T-cell (primary cell): ENCODE results near the gene TRIM14. TPM values are rescaled to one million over a fixed set of nuclear protein-coding genes. Genes with fewer than 3 reads are reported as not detected.

Source experiments
- ATAC-seq, 4 experiments: fragments of 200-7000 bp in 3 of 4; fragments of 150-1000 bp in 1 of 4; cut with Tn5 transposase; replicated peaks in 1 of 4; 1 replicate in 3 of 4; 2 replicates in 1 of 4; pipeline ENCODE4 v1.10.0; 2021; ENCODE audit warnings: moderate library complexity in 3 of 4, mild to moderate bottlenecking in 2 of 4, moderate number of reproducible peaks in 1 of 4
- CTCF ChIA-PET, 2 donors: fragments of 300-600 bp; sonication (Branson Sonifier 250); formaldehyde crosslinking; loops; one replicate each; lab custom pipeline; 2022; ENCODE audit warnings: antibody characterized with exemption in 2 of 2; lab: Charles Lee
- POLR2A ChIA-PET, 2 donors: fragments of 300-600 bp; sonication (Branson Sonifier 250); formaldehyde crosslinking; loops; one replicate each; lab custom pipeline; 2022; ENCODE audit warnings: antibody characterized with exemption in 2 of 2; lab: Charles Lee
- DNase-seq, 35 experiments: peaks; one replicate each; pipeline versions ENCODE4 v3.0.0 to v3.0.0-alpha.2; 2013 to 2023
- H3K27ac ChIP-seq: one replicate; pipeline ENCODE4 v1.5.1; 2013; ENCODE audit warnings: low read length
- H3K27me3 ChIP-seq, 2 experiments: replicated peaks in 1 of 2; 1 replicate in 1 of 2; 2 replicates in 1 of 2; pipeline versions ENCODE4 v1.6.1 to v1.7.0; 2013; ENCODE audit warnings: low read length in 1 of 2, mixed read lengths in 1 of 2; ENCODE audit not compliant: control insufficient read depth in 2 of 2, insufficient read depth in 2 of 2; ENCODE audit errors: extremely low read depth in 1 of 2
- H3K36me3 ChIP-seq, 2 donors: 1 replicate in 1 of 2; 2 replicates in 1 of 2; pipeline versions ENCODE4 v1.6.1 to v1.7.0; 2013; ENCODE audit warnings: low read length in 1 of 2; ENCODE audit not compliant: control insufficient read depth in 2 of 2, insufficient read depth in 1 of 2; ENCODE audit errors: extremely low read depth in 1 of 2
- H3K4me1 ChIP-seq, 2 experiments: 1 replicate in 1 of 2; 2 replicates in 1 of 2; pipeline versions ENCODE4 v1.6.1 to v1.7.0; 2013; ENCODE audit warnings: low read length in 2 of 2, mixed read lengths in 1 of 2; ENCODE audit not compliant: insufficient read depth in 2 of 2, control insufficient read depth in 1 of 2; ENCODE audit errors: extremely low read depth in 1 of 2
- H3K4me3 ChIP-seq, 2 donors: 1 replicate in 1 of 2; 2 replicates in 1 of 2; pipeline versions ENCODE4 v1.5.1 to v1.7.0; 2013; ENCODE audit warnings: mild to moderate bottlenecking in 2 of 2, low read length in 1 of 2, moderate library complexity in 1 of 2; ENCODE audit not compliant: control insufficient read depth in 1 of 2; ENCODE audit errors: extremely low read depth in 1 of 2
- H3K9me3 ChIP-seq: 2 replicates; pipeline ENCODE4 v1.7.0; 2013
- H3K27ac Mint-ChIP-seq, 2 donors: one replicate each; pipeline ENCODE4 v1.8.0; 2020 to 2021; ENCODE audit warnings: mild to moderate bottlenecking in 2 of 2, mixed read lengths in 2 of 2
- H3K27me3 Mint-ChIP-seq, 2 donors: one replicate each; pipeline ENCODE4 v1.8.0; 2021 to 2022; ENCODE audit warnings: mixed read lengths in 2 of 2
- H3K36me3 Mint-ChIP-seq: one replicate; pipeline ENCODE4 v1.8.0; 2021; ENCODE audit warnings: mixed read lengths
- H3K4me1 Mint-ChIP-seq, 3 donors: one replicate each; pipeline ENCODE4 v1.8.0; 2020 to 2022; ENCODE audit warnings: mixed read lengths in 3 of 3, mild to moderate bottlenecking in 1 of 3
- H3K4me3 Mint-ChIP-seq, 3 donors: one replicate each; pipeline ENCODE4 v1.8.0; 2020 to 2022; ENCODE audit warnings: mild to moderate bottlenecking in 3 of 3, mixed read lengths in 3 of 3, moderate library complexity in 3 of 3
- H3K9me3 Mint-ChIP-seq, 3 donors: one replicate each; pipeline ENCODE4 v1.8.0; 2020 to 2022; ENCODE audit warnings: mixed read lengths in 3 of 3
- WGBS: methylation state at CpG from one replicate; pipeline ENCODE4 v1.1.5; 2013; ENCODE audit warnings: missing lambda C conversion rate; ENCODE audit not compliant: insufficient coverage; 5-methylcytosine and 5-hydroxymethylcytosine counted together
- total RNA-seq, 35 experiments: library from RNA in 6 of 35; stranded (reverse) in 6 of 35; fragments of 120-200 nt in 1 of 35; gene quantifications; one replicate each; pipeline versions ENCODE4 v1.2.1 to v1.2.4 and lab custom pipeline; 2013 to 2026

TRIM14 gene, protein sequence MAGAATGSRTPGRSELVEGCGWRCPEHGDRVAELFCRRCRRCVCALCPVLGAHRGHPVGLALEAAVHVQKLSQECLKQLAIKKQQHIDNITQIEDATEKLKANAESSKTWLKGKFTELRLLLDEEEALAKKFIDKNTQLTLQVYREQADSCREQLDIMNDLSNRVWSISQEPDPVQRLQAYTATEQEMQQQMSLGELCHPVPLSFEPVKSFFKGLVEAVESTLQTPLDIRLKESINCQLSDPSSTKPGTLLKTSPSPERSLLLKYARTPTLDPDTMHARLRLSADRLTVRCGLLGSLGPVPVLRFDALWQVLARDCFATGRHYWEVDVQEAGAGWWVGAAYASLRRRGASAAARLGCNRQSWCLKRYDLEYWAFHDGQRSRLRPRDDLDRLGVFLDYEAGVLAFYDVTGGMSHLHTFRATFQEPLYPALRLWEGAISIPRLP
- total RNA-seq (10 to 100 TPM; 75.7 to 98.9 (median 85.3) TPM), total RNA-seq (lab: John Stamatoyannopoulos, UW) (23.3 to 143 (median 51.2) reads per million in 29 experiments)
- total RNA-seq (2013), result 55.7 TPM

DNA sequence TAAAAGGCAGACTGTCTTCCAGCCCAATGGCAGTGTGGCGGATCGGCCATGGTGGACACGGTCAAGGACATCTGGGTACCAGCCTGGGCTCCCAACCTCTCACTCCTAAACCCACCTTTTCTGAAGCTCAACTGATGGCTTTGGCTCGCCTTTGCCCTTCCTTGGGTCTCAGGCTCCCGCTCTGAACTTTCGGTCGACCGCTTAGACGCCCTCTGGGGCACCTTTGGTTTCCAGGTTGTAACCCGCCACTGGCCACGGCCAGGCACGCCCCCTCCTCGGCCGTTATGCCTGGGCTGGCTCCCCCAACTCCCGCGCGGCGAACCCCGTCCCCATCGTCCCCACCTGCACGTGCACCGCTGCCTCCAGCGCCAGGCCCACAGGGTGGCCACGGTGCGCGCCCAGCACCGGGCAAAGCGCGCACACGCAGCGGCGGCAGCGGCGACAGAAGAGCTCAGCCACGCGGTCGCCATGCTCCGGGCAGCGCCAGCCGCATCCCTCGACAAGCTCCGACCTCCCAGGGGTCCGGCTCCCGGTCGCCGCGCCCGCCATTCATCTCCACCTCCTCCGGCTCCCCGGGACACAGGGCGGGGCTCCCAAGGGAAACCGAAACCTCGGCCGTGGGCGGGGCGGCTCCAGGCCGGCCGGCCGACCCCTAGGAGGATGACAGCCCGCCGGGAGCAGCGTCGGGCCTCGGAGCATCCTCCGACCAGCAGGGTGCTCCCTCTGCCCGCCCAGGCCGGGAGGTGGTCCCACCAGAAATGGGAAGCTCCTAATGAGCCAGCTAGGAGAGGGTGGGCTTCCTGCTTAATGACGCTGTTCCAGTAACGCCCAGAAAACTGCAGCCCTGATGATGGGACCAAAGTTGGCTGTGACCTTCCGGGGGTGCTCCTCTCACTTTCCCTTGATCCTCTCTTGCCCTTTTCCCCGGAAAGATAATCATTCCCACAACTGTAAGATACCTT, at the start of gene TRIM14:
TSS of gene TRIM14 (minus strand) at position 583 of the 962 bp plus-strand sequence. CDS start at position 549, 34 bp downstream.
- H3K36me3 ChIP-seq, result peaks cover 0 to 21% of the 10 kb centered on the region in 2 donors
- H3K27me3 ChIP-seq, result no peaks in the 10 kb centered on the region
- H3K36me3 Mint-ChIP-seq, result peaks cover 5% of the 10 kb centered on the region
- peak within 1 kb of the TSS; percentile 86 to 94 (median 90) for H3K4me3 Mint-ChIP-seq
- H3K27ac Mint-ChIP-seq, result peak within 1 kb of the TSS; percentile 96 to 98
- H3K9me3 Mint-ChIP-seq, result no peaks in the 10 kb centered on the region
- H3K9me3 ChIP-seq, result no peaks in the 10 kb centered on the region
- CTCF ChIA-PET, result interaction anchor here (0.7 to 2.8 kb wide), 19 partner anchors 10 to 212 kb away, joined by 3 to 28 read pairs (median 3); no protein-coding TSS in a partner anchor
- POLR2A ChIA-PET, result interaction anchor here (0.6 to 1.3 kb wide), 4 partner anchors 11 to 196 kb away, joined by 3 to 8 read pairs (median 4); partner anchors contain the start of gene TRMO (in 1 of the 2)
- peak within 1 kb of the TSS; percentile 74 to 82 for H3K4me3 ChIP-seq
- peaks cover 26 to 66% of the 10 kb centered on the region in 2 experiments for H3K4me1 ChIP-seq
- no peaks in the 10 kb centered on the region for H3K27me3 Mint-ChIP-seq
- peak within 1 kb of the TSS; percentile 83 for H3K27ac ChIP-seq
- H3K4me1 Mint-ChIP-seq, result peaks cover 49 to 66% (median 63%) of the 10 kb centered on the region in 3 donors
- under 1% methylated on average over 68 of the region's 71 CpGs for WGBS
- peak in 29 of 35 experiments; percentile 10 to 71 (median 31) for DNase-seq
- peak; percentile 55 to 68 (median 63) for ATAC-seq

DNA sequence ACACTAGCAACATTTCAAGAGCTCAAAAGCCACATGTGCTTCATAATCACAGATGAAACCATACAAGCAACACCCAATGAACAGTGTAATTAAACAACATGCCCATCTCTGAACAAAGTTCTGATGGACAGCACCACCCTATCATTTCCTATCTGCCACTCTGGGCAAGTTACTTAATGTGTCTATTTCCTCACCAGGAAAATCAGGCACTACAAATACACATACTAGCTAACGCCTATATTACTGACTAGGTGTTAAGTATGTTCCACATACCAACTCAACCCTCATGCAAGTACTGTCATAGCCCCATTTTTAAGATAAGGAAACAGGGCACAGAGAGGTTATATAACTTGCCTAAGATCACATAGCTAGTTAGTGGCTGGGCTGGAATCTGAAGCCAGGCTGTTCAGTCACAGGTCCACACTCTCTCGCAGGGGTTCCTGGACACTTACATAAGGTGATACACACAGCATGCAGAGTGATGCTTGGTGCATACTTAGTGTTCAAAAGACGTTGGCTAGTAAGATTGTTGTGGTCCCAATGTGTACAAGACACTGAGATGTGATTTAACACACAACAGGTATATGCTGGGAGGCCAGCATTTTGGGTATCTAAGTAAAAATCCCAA, 49.2 kb upstream of the TRIM14 start:
- Mint-ChIP-seq H3K9me3 (no peaks in the 10 kb centered on the region), H3K4me3 (no peak overlapping the region), H3K36me3 (no peaks in the 10 kb centered on the region), H3K27ac (peak overlapping the region in 1 of 2 donors; percentile 52), H3K4me1 (peaks cover 45 to 77% (median 69%) of the 10 kb centered on the region in 3 donors), H3K27me3 (no peaks in the 10 kb centered on the region)
- H3K27me3 ChIP-seq, result no peaks in the 10 kb centered on the region
- no peak for DNase-seq
- peaks cover 0 to 44% of the 10 kb centered on the region in 2 experiments for H3K4me1 ChIP-seq
- POLR2A ChIA-PET, result interaction anchor here in 1 of 2 donors (0.5 kb wide), 1 partner anchor 206 kb away, joined by 3 read pairs; no protein-coding TSS in a partner anchor
- no peaks in the 10 kb centered on the region for H3K36me3 ChIP-seq
- ATAC-seq, result no peak
- WGBS, result 71% methylated on average over 2 of the region's 3 CpGs
- CTCF ChIA-PET, result interaction anchor here in 1 of 2 donors (0.6 kb wide), 1 partner anchor 22 kb away, joined by 3 read pairs; no protein-coding TSS in a partner anchor
- H3K4me3 ChIP-seq, result no peak overlapping the region
- peak overlapping the region; percentile 63 for H3K27ac ChIP-seq
- H3K9me3 ChIP-seq, result no peaks in the 10 kb centered on the region

GRCh38 chr9:98164912-98165311, 45.9 kb upstream of the TRIM14 start:
- Histone ChIP-seq H3K27ac (no peak overlapping the region), H3K9me3 (no peaks in the 10 kb centered on the region), H3K4me3 (no peak overlapping the region), H3K27me3 (no peaks in the 10 kb centered on the region), H3K36me3 (no peaks in the 10 kb centered on the region), H3K4me1 (peaks cover 0 to 36% of the 10 kb centered on the region in 2 experiments)
- DNase-seq (no peak), ATAC-seq (no peak)
- WGBS, result 67% methylated on average over 2 of the region's 7 CpGs
- Mint-ChIP-seq H3K27ac (peak overlapping the region in 1 of 2 donors; percentile 70), H3K36me3 (no peaks in the 10 kb centered on the region), H3K4me3 (no peak overlapping the region), H3K27me3 (no peaks in the 10 kb centered on the region), H3K4me1 (peaks cover 39 to 63% (median 60%) of the 10 kb centered on the region in 3 donors), H3K9me3 (no peaks in the 10 kb centered on the region)
- ChIA-PET CTCF (no interaction called here), POLR2A (no interaction called here)

DNA sequence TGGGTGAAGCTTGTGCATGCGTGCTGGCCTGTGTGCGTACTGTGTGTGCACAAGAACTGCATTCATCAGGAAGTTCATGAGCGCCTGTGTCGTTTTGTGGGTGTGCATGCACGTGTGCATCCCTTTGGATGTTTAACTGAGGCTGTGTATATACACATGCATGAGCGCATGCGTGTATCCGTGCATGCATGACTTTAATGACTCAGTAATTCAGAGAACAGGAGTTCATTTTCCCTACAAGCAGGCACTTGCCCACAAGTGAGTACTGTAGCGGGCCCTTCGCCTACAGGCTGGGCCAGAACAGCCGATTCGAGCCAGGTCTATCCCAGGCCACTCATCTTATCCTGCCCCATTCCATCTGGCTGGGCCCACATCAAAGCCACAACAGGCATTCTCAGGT, 43.6 kb upstream of the TRIM14 start:
- no peak for DNase-seq
- WGBS, result 96% methylated on average over 12 of the region's 12 CpGs
- ChIA-PET POLR2A (no interaction called here), CTCF (no interaction called here)
- Mint-ChIP-seq H3K9me3 (no peaks in the 10 kb centered on the region), H3K27me3 (no peaks in the 10 kb centered on the region), H3K4me1 (peaks cover 44 to 58% (median 52%) of the 10 kb centered on the region in 3 donors), H3K27ac (no peak overlapping the region), H3K36me3 (no peaks in the 10 kb centered on the region), H3K4me3 (no peak overlapping the region)
- no peak overlapping the region for H3K27ac ChIP-seq
- H3K36me3 ChIP-seq, result no peaks in the 10 kb centered on the region
- no peak for ATAC-seq
- peaks cover 0 to 37% of the 10 kb centered on the region in 2 experiments for H3K4me1 ChIP-seq
- H3K27me3 ChIP-seq, result no peaks in the 10 kb centered on the region
- H3K9me3 ChIP-seq, result no peaks in the 10 kb centered on the region
- H3K4me3 ChIP-seq, result no peak overlapping the region

DNA sequence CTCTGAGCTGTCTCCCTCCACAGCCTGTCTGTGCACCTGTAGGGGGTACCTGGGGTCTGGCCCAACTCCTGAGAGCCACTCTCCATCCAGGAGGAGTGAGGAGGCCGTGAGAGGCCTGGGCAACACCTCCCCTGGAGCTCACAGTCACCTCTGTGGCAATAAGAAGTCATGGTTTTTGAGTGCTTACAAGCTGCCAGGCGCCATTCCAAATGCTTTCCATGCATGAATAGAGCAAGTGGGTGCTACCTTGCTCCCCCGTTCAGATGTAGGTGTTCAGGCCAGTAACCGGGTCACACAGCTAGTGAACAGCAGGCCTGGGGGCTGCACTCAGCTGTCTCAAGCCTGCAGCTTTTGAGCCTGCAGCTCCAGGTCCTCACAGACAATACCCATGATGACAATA, 42.8 kb upstream of the TRIM14 start:
- ATAC-seq, result no peak
- peaks cover 0 to 3% of the 10 kb centered on the region in 2 donors for H3K36me3 ChIP-seq
- no peaks in the 10 kb centered on the region for H3K9me3 ChIP-seq
- POLR2A ChIA-PET, result no interaction called here
- no peak overlapping the region for H3K27ac ChIP-seq
- peaks cover 2% of the 10 kb centered on the region for H3K36me3 Mint-ChIP-seq
- no peak overlapping the region for H3K4me3 Mint-ChIP-seq
- H3K9me3 Mint-ChIP-seq, result no peaks in the 10 kb centered on the region
- H3K27me3 Mint-ChIP-seq, result no peaks in the 10 kb centered on the region
- no peak overlapping the region for H3K4me3 ChIP-seq
- no peak for DNase-seq
- H3K4me1 Mint-ChIP-seq, result peaks cover 41 to 52% (median 49%) of the 10 kb centered on the region in 3 donors
- H3K27me3 ChIP-seq, result no peaks in the 10 kb centered on the region
- CTCF ChIA-PET, result no interaction called here
- no peak overlapping the region for H3K27ac Mint-ChIP-seq
- 95% methylated on average over 4 of the region's 4 CpGs for WGBS
- H3K4me1 ChIP-seq, result peaks cover 0 to 37% of the 10 kb centered on the region in 2 experiments
